DOHH2 (cell line): Measurements from ENCODE around the gene EID1.

Experiments
- CTCF ChIP-seq: fragments of 200-600 bp; sonication (generic); IDR thresholded peaks from one replicate; pipeline ENCODE4 v1.5.1; 2014; ENCODE audit warnings: antibody characterized with exemption, mild to moderate bottlenecking, low read depth, low read length; ENCODE audit not compliant: poor library complexity, severe bottlenecking
- EZH2phosphoT487 ChIP-seq: fragments of 200-600 bp; sonication (generic); IDR thresholded peaks from 2 replicates; pipeline ENCODE4 v1.6.1; 2017; ENCODE audit warnings: borderline replicate concordance, mild to moderate bottlenecking, antibody characterized with exemption, low read length, moderate library complexity, mixed read lengths

DNA sequence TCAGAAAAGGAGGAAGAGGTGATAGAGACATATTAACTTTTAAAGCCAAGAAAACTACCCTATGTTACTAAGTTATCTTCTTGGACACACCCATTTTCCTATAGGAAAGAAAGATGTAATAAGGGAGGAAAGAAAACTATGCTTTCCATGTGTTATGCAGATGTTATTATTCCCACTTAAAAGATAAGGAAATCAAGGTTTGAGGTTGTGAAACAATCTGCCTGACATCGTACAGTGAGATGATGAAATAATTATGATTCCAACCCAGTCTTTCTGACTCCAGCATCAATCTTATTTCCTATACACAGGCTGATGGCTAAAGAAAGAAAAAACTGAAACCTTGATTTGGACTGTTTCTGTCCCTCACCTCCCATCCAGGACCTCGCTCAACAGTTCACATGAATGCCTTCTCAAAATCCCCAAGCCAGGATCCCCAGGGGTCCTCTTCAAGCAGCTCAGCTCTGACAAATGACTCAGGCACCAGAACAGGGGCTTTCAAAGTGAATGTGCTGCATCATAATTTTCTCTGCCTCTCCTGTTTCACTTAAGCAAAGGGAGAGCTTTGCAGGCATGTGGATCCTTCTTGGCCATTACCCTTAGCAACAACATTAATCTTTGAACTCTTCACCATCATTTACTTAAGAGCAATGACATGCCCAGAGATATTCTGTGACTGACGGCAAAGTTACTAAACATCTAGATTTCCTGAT lies 12.4 kb upstream of the EID1 start:
- TF ChIP-seq CTCF, result no peak
- TF ChIP-seq EZH2phosphoT487, result no peak
